HUES48 (cell line): Measurements from ENCODE around the gene SMTNL1.
A peak's percentile ranks its signal among the peaks of the same experiment; 100 is the strongest.

Experiments
- H3K27ac ChIP-seq: one replicate; pipeline ENCODE4 v1.7.0; 2013; ENCODE audit warnings: low read depth, low read length, inconsistent platforms
- H3K27me3 ChIP-seq: 2 replicates; pipeline ENCODE4 v1.6.1; 2013; ENCODE audit warnings: mild to moderate bottlenecking, low read length; ENCODE audit not compliant: control insufficient read depth, insufficient read depth
- H3K36me3 ChIP-seq: 2 replicates; pipeline ENCODE4 v1.6.1; 2013; ENCODE audit warnings: low read length; ENCODE audit not compliant: control insufficient read depth, insufficient read depth
- H3K4me1 ChIP-seq: 2 replicates; pipeline ENCODE4 v1.6.1; 2013; ENCODE audit warnings: mild to moderate bottlenecking, low read length; ENCODE audit not compliant: control insufficient read depth, insufficient read depth
- H3K4me3 ChIP-seq: 2 replicates; pipeline ENCODE4 v1.5.1; 2013; ENCODE audit warnings: mild to moderate bottlenecking, low read depth, low read length
- H3K9ac ChIP-seq: 2 replicates; pipeline ENCODE4 v1.6.1; 2013; ENCODE audit warnings: mild to moderate bottlenecking, low read depth, low read length, moderate library complexity
- H3K9me3 ChIP-seq: 2 replicates; pipeline ENCODE4 v1.6.1; 2013; ENCODE audit warnings: low read length; ENCODE audit not compliant: control insufficient read depth, insufficient read depth

Gene SMTNL1

GRCh38 chr11:57499413-57499982 is 37.9 kb upstream of the SMTNL1 start:
- H3K4me3 ChIP-seq = peak overlapping the region; percentile 43
- no peaks in the 10 kb centered on the region for H3K9me3 ChIP-seq
- H3K27me3 ChIP-seq = no peaks in the 10 kb centered on the region
- peak overlapping the region; percentile 38; the same call in 1 of the 2 replicates for H3K9ac ChIP-seq
- peaks cover 11% of the 10 kb centered on the region for H3K4me1 ChIP-seq
- peaks cover 27% of the 10 kb centered on the region; the same call in 1 of the 2 replicates for H3K36me3 ChIP-seq
- H3K27ac ChIP-seq = peak overlapping the region; percentile 63

- H3K27me3 ChIP-seq = no peaks in the 10 kb centered on the region
- H3K9ac ChIP-seq = no peak overlapping the region
- no peaks in the 10 kb centered on the region for H3K9me3 ChIP-seq
- peak overlapping the region; percentile 43 for H3K4me3 ChIP-seq
- H3K36me3 ChIP-seq = peaks cover 30% of the 10 kb centered on the region; the same call in 1 of the 2 replicates
- H3K27ac ChIP-seq = peak overlapping the region; percentile 63
- H3K4me1 ChIP-seq = peaks cover 11% of the 10 kb centered on the region
Measured at GRCh38 chr11:57499983-57500461, 37.4 kb upstream of the SMTNL1 start.

GRCh38 chr11:57500515-57500914 is 36.9 kb upstream of the SMTNL1 start:
- Histone ChIP-seq H3K4me1 (peaks cover 11% of the 10 kb centered on the region), H3K36me3 (peaks cover 31% of the 10 kb centered on the region; the same call in 1 of the 2 replicates), H3K27me3 (no peaks in the 10 kb centered on the region), H3K4me3 (peak overlapping the region; percentile 43; the same call in 1 of the 2 replicates), H3K9me3 (no peaks in the 10 kb centered on the region), H3K27ac (no peak overlapping the region), H3K9ac (no peak overlapping the region)

DNA sequence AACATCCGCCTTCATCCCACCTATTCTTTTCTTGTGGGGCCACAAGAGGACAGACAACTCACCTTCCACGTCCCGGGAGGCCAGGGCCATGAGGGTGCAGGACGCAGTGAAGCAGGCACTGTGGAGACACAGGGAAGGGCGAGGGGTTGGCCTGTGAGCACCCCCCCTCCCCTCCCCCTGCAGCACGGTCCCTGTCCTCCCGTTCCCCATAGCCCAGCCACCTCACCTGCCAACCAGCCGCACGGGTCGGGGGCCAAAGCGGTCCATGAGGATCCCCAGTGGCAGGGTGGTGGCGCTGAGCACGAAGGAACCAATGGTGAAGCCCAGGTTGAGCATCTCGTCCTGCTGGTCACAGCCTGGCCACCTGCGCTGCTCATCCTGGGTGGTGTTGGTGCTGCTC is 36.5 kb upstream of the SMTNL1 start:
- Histone ChIP-seq H3K9ac (no peak overlapping the region), H3K27me3 (no peaks in the 10 kb centered on the region), H3K9me3 (no peaks in the 10 kb centered on the region), H3K4me1 (peaks cover 11% of the 10 kb centered on the region), H3K36me3 (peaks cover 27% of the 10 kb centered on the region; the same call in 1 of the 2 replicates), H3K27ac (no peak overlapping the region), H3K4me3 (no peak overlapping the region)

DNA sequence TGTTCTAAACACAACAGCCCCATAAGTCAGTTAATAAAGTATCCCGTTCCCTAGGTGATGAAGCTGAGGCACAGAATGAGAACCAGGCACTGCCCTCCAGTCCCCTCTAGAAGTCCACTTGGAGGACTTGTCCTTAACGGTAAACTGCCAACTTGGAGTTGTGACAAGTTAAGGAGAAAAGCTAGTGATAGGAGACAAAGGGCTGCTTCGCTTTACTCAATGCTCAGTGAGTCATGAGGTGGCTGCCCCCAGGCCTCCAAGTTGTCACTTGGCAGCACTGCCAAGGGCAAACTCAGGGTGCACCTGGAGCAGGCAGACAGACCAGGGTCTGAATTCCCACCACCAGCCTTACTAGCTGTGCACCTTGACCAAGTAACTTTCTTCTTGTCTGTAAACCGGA is 35.4 kb upstream of the SMTNL1 start:
- Histone ChIP-seq H3K9me3 (no peaks in the 10 kb centered on the region), H3K27ac (no peak overlapping the region), H3K4me1 (peaks cover 11% of the 10 kb centered on the region), H3K27me3 (no peaks in the 10 kb centered on the region), H3K4me3 (no peak overlapping the region), H3K9ac (no peak overlapping the region), H3K36me3 (peaks cover 25% of the 10 kb centered on the region; the same call in 1 of the 2 replicates)

- Histone ChIP-seq H3K4me1 (peaks cover 11% of the 10 kb centered on the region), H3K9me3 (no peaks in the 10 kb centered on the region), H3K36me3 (peaks cover 21% of the 10 kb centered on the region; the same call in 1 of the 2 replicates), H3K4me3 (no peak overlapping the region), H3K9ac (no peak overlapping the region), H3K27ac (no peak overlapping the region), H3K27me3 (no peaks in the 10 kb centered on the region)
Measured at GRCh38 chr11:57502376-57502775, 35.0 kb upstream of the SMTNL1 start.

DNA sequence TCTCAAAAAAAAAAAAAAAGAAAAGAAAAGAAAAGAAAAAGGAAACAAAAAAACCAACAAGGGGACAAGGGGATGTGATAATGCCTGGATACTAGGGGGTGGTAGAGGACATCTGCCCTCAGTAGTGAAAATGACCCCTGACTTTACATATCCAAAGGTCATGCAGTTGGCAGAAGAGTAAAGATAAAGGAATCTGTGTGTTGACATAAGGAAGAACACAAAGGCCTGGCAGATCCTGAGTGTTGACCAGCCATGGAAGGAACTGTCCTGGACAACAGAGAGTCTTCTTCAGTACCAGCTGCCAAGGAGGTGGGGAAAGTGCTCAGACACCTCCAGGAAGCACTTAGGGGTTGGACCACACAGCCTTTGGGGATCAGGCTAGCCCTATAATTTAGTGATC is 34.5 kb upstream of the SMTNL1 start:
- Histone ChIP-seq H3K4me1 (peaks cover 11% of the 10 kb centered on the region), H3K27me3 (no peaks in the 10 kb centered on the region), H3K9me3 (no peaks in the 10 kb centered on the region), H3K4me3 (no peak overlapping the region), H3K36me3 (peaks cover 16% of the 10 kb centered on the region; the same call in 1 of the 2 replicates), H3K9ac (no peak overlapping the region), H3K27ac (no peak overlapping the region)

DNA sequence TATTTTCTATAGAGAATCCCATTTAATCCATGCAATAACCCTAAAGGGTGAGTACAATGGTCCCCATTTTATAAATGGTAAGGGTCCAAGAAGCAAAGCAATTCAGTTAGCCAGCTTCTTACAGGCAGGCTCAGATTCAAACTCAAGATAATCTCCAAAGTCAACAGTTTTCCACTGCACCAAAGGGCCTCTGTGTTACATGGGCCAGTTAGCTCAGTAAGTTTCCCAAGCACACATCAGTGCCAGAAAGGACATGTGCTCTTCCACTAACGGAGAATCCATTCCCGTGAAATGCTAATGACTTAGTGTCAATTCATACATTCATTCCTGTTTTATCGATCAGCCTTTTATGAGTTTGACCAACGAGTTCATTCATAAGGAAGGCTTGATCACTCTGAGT is 32.9 kb upstream of the SMTNL1 start:
- Histone ChIP-seq H3K4me3 (no peak overlapping the region), H3K9ac (no peak overlapping the region), H3K9me3 (no peaks in the 10 kb centered on the region), H3K27ac (no peak overlapping the region), H3K27me3 (no peaks in the 10 kb centered on the region), H3K36me3 (peaks cover 14% of the 10 kb centered on the region; the same call in 1 of the 2 replicates), H3K4me1 (peaks cover 8% of the 10 kb centered on the region)

- no peak overlapping the region for H3K27ac ChIP-seq
- no peaks in the 10 kb centered on the region for H3K9me3 ChIP-seq
- no peak overlapping the region for H3K9ac ChIP-seq
- 0 out of 2 replicates have a peak, but pooled peaks cover 6% of the 10 kb centered on the region for H3K36me3 ChIP-seq
- no peak overlapping the region for H3K4me3 ChIP-seq
- no peaks in the 10 kb centered on the region for H3K4me1 ChIP-seq
- no peaks in the 10 kb centered on the region for H3K27me3 ChIP-seq
Measured at GRCh38 chr11:57506522-57506921, 30.9 kb upstream of the SMTNL1 start.

GRCh38 chr11:57508341-57509170 is 28.8 kb upstream of the SMTNL1 start:
- no peaks in the 10 kb centered on the region for H3K27me3 ChIP-seq
- 0 out of 2 replicates have a peak, but pooled peaks cover 1% of the 10 kb centered on the region for H3K4me1 ChIP-seq
- H3K27ac ChIP-seq = no peak overlapping the region
- H3K36me3 ChIP-seq = 0 out of 2 replicates have a peak, but pooled peaks cover 6% of the 10 kb centered on the region
- H3K9me3 ChIP-seq = no peaks in the 10 kb centered on the region
- no peak overlapping the region for H3K9ac ChIP-seq
- H3K4me3 ChIP-seq = no peak overlapping the region
